Ecto neural progenitor cell (in vitro differentiated cells): ENCODE data around the gene NACA.
A peak's percentile ranks its signal among the peaks of the same experiment; 100 is the strongest.

Experiments used
- DNase-seq: peaks from one replicate; pipeline ENCODE4 v3.0.0-alpha.2; 2018; ENCODE audit warnings: low spot score

The NACA gene

GRCh38 chr12:56687223-56688128 is 37.6 kb downstream of the NACA start:
- DNase-seq = no peak

- peak; percentile 31 for DNase-seq
Measured at GRCh38 chr12:56684745-56685359, 40.2 kb downstream of the NACA start.

GRCh38 chr12:56682323-56682722 is 42.8 kb downstream of the NACA start:
- peak; percentile 6 for DNase-seq

- DNase-seq = peak; percentile 29
Measured at GRCh38 chr12:56679883-56680575, 45.1 kb downstream of the NACA start.

GRCh38 chr12:56678852-56679251 is 46.2 kb downstream of the NACA start:
- peak; percentile 25 for DNase-seq

- DNase-seq = peak; percentile 10
Measured at GRCh38 chr12:56677680-56678079, 47.4 kb downstream of the NACA start.

GRCh38 chr12:56676851-56677580 is 48.1 kb downstream of the NACA start:
- peak; percentile 24 for DNase-seq

GRCh38 chr12:56671608-56672007 is 53.5 kb downstream of the NACA start:
- no peak for DNase-seq

- DNase-seq = peak; percentile 15
Measured at GRCh38 chr12:56670836-56671235, 54.3 kb downstream of the NACA start.

- no peak for DNase-seq
Measured at GRCh38 chr12:56668197-56668457, 57.0 kb downstream of the NACA start.
